ENCODE data around the gene SNX20. TPM values are rescaled to one million over a fixed set of nuclear protein-coding genes. Genes with fewer than 3 reads are reported as not detected.

SNX20 gene
- total RNA-seq, 1 donor from 2014 or later: 34.9 TPM

DNA sequence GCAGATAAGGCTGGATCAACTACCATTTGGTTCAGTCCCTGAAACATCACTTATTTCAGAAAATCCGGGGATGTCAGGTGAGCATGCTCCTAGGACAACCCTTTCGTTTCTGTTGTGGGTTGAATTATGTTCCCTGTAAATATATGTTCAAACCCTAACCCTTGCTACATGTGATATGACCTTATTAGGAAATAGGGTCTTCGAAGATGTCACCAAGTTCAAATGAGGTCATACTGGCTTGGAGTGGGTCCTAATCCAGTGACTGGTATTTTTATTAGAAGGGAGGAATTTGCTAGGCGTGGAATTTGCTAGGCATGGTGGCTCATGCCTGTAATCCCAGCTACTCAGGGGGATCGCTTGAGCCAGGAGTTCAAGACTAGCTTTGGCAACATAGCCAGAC is 21.3 kb downstream of the SNX20 start:
- Mint-ChIP-seq H3K27me3 (ENCODE audit: low read depth) (no peaks in the 10 kb centered on the region), H3K9me3 (peaks cover 5% of the 10 kb centered on the region)

GRCh38 chr16:50657241-50657640 is 23.9 kb downstream of the SNX20 start:
- Mint-ChIP-seq H3K27ac (no peak overlapping the region), H3K27me3 (ENCODE audit: low read depth) (no peaks in the 10 kb centered on the region), H3K4me3 (ENCODE audit: low read depth) (no peak overlapping the region), H3K36me3 (ENCODE audit: low read depth) (peaks cover 2% of the 10 kb centered on the region), H3K4me1 (ENCODE audit: low read depth) (no peaks in the 10 kb centered on the region), H3K9me3 (peaks cover 2% of the 10 kb centered on the region)
- intact Hi-C loops (cut with micrococcal nuclease): no loop called here
- DNase-seq (ENCODE audit: low spot score): no peak

More for the DNA sequence above, 21.3 kb downstream of the SNX20 start:
- peaks cover 1% of the 10 kb centered on the region for H3K4me1 Mint-ChIP-seq (ENCODE audit: low read depth)
- intact Hi-C loops (cut with micrococcal nuclease): no loop called here
- no peak overlapping the region for H3K4me3 Mint-ChIP-seq (ENCODE audit: low read depth)
- peaks cover 4% of the 10 kb centered on the region for H3K36me3 Mint-ChIP-seq (ENCODE audit: low read depth)
- H3K27ac Mint-ChIP-seq: no peak overlapping the region
- DNase-seq (ENCODE audit: low spot score): no peak

- Mint-ChIP-seq H3K27me3 (ENCODE audit: low read depth) (no peaks in the 10 kb centered on the region), H3K4me1 (ENCODE audit: low read depth) (no peaks in the 10 kb centered on the region), H3K36me3 (ENCODE audit: low read depth) (no peaks in the 10 kb centered on the region), H3K27ac (no peak overlapping the region), H3K9me3 (peaks cover 5% of the 10 kb centered on the region), H3K4me3 (ENCODE audit: low read depth) (no peak overlapping the region)
- no peak for DNase-seq (ENCODE audit: low spot score)
- intact Hi-C loops (cut with micrococcal nuclease): no loop called here
Measured at GRCh38 chr16:50655558-50656055, 25.5 kb downstream of the SNX20 start.

- no peaks in the 10 kb centered on the region for H3K27me3 Mint-ChIP-seq (ENCODE audit: low read depth)
- peaks cover 5% of the 10 kb centered on the region for H3K9me3 Mint-ChIP-seq
- H3K4me1 Mint-ChIP-seq (ENCODE audit: low read depth): no peaks in the 10 kb centered on the region
- intact Hi-C loops (cut with micrococcal nuclease): no loop called here
- DNase-seq (ENCODE audit: low spot score): no peak
- H3K27ac Mint-ChIP-seq: no peak overlapping the region
- no peaks in the 10 kb centered on the region for H3K36me3 Mint-ChIP-seq (ENCODE audit: low read depth)
- no peak overlapping the region for H3K4me3 Mint-ChIP-seq (ENCODE audit: low read depth)
Measured at GRCh38 chr16:50653633-50654519, 27.2 kb downstream of the SNX20 start.

DNA sequence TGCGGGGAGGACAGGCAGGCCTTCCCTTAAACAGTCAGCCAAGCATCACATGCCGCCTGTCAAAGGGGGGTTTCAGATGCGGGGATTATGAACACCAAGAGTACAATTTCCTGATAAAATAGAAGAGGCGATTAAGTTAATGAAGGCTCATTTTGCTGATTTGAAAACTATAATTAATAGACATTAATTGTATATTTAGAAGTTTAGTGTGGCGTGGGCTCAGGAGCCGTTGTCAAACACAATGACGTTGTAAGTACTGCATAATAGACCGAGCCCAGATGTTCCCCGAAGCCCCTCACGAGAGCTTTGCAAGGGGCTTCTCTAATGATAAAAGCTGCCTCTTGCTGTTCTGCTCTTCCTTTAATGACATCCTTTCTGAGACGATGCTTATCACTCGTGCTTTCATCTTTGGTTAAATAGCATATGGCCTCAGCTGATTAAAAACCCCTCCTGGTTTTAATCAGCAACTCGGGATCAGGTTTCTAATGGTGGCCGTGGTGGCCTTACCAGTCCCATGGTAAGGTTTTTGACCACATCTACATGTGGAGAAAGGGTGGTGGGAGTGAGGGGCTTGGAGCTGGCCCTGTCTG is 28.2 kb downstream of the SNX20 start:
- no peak for DNase-seq (ENCODE audit: low spot score)
- H3K9me3 Mint-ChIP-seq: peaks cover 5% of the 10 kb centered on the region
- H3K4me3 Mint-ChIP-seq (ENCODE audit: low read depth): no peak overlapping the region
- no peaks in the 10 kb centered on the region for H3K27me3 Mint-ChIP-seq (ENCODE audit: low read depth)
- intact Hi-C loops (cut with micrococcal nuclease): no loop called here
- no peaks in the 10 kb centered on the region for H3K36me3 Mint-ChIP-seq (ENCODE audit: low read depth)
- H3K27ac Mint-ChIP-seq: no peak overlapping the region
- no peaks in the 10 kb centered on the region for H3K4me1 Mint-ChIP-seq (ENCODE audit: low read depth)

GRCh38 chr16:50651835-50652438 is 29.2 kb downstream of the SNX20 start:
- DNase-seq (ENCODE audit: low spot score): no peak
- H3K4me3 Mint-ChIP-seq (ENCODE audit: low read depth): no peak overlapping the region
- intact Hi-C loops (cut with micrococcal nuclease): no loop called here
- H3K27ac Mint-ChIP-seq: no peak overlapping the region
- H3K9me3 Mint-ChIP-seq: peaks cover 5% of the 10 kb centered on the region
- H3K27me3 Mint-ChIP-seq (ENCODE audit: low read depth): no peaks in the 10 kb centered on the region
- H3K4me1 Mint-ChIP-seq (ENCODE audit: low read depth): no peaks in the 10 kb centered on the region
- H3K36me3 Mint-ChIP-seq (ENCODE audit: low read depth): no peaks in the 10 kb centered on the region

GRCh38 chr16:50646345-50646744 is 34.8 kb downstream of the SNX20 start:
- Mint-ChIP-seq H3K4me1 (ENCODE audit: low read depth) (no peaks in the 10 kb centered on the region), H3K36me3 (ENCODE audit: low read depth) (no peaks in the 10 kb centered on the region), H3K9me3 (no peaks in the 10 kb centered on the region), H3K4me3 (ENCODE audit: low read depth) (no peak overlapping the region), H3K27me3 (ENCODE audit: low read depth) (no peaks in the 10 kb centered on the region), H3K27ac (no peak overlapping the region)
- intact Hi-C loops (cut with micrococcal nuclease): no loop called here
- no peak for DNase-seq (ENCODE audit: low spot score)

DNA sequence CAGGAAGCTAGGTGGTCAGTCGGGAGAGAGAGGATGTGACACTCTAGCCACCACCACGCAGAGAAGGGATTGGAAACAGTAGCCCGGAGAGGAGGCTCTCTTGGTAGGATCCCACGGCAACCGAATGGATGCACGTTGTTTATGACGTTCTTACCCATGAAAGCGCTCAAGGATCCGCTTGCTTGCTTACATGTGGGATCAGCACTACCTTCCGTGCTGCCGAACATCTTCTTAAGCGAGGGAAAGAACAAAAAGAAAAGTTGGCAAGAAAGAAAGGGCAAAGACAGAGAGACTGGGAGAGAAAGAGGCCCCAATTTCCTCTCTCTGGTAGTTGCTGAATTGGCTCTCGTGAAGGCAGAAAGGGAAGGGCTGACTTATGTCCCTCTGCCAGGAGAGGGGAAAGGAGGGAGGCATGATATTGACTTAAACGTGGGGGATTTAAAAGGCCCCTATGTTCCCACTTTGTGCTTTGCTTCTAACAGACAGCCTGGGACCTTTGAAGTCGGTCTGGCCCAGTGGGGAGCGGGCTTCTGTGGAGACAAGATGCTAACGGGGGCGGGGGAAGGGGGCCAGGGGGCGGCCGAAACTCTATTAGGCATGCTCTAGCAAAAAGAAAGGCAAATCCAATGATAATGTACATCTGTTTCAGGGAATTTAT is 35.4 kb downstream of the SNX20 start:
- Mint-ChIP-seq H3K4me1 (ENCODE audit: low read depth) (no peaks in the 10 kb centered on the region), H3K4me3 (ENCODE audit: low read depth) (no peak overlapping the region), H3K36me3 (ENCODE audit: low read depth) (no peaks in the 10 kb centered on the region), H3K27me3 (ENCODE audit: low read depth) (no peaks in the 10 kb centered on the region), H3K27ac (no peak overlapping the region), H3K9me3 (no peaks in the 10 kb centered on the region)
- no peak for DNase-seq (ENCODE audit: low spot score)
- intact Hi-C loops (cut with micrococcal nuclease): no loop called here

- H3K27me3 Mint-ChIP-seq (ENCODE audit: low read depth): no peaks in the 10 kb centered on the region
- no peaks in the 10 kb centered on the region for H3K4me1 Mint-ChIP-seq (ENCODE audit: low read depth)
- no peaks in the 10 kb centered on the region for H3K9me3 Mint-ChIP-seq
- intact Hi-C loops (cut with micrococcal nuclease): no loop called here
- no peaks in the 10 kb centered on the region for H3K36me3 Mint-ChIP-seq (ENCODE audit: low read depth)
- no peak overlapping the region for H3K4me3 Mint-ChIP-seq (ENCODE audit: low read depth)
- no peak for DNase-seq (ENCODE audit: low spot score)
- no peak overlapping the region for H3K27ac Mint-ChIP-seq
Measured at GRCh38 chr16:50644729-50645128, 36.4 kb downstream of the SNX20 start.

DNA sequence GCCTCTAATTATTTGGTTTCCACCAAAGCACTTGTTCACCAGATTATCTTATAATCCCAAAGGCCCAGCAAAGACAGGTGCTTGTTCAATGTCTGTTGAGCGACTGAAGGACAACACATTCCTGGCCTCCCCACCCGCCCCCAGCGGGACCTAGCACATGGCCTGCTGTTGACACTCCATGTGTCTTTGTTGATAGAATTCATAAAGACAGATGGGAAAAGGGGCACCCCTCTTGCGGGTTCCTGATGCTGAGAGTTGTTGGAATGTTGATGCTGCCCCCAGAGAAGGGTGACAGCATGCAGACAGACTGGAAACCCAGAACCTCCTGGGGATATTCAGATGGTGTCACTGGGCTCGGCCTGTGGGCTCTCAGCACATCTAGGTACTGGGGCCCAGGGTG is 36.9 kb downstream of the SNX20 start:
- Mint-ChIP-seq H3K27ac (no peak overlapping the region), H3K4me3 (ENCODE audit: low read depth) (no peak overlapping the region), H3K9me3 (no peaks in the 10 kb centered on the region), H3K4me1 (ENCODE audit: low read depth) (no peaks in the 10 kb centered on the region), H3K27me3 (ENCODE audit: low read depth) (no peaks in the 10 kb centered on the region), H3K36me3 (ENCODE audit: low read depth) (no peaks in the 10 kb centered on the region)
- no peak for DNase-seq (ENCODE audit: low spot score)
- intact Hi-C loops (cut with micrococcal nuclease): no loop called here

GRCh38 chr16:50643192-50643591 is 37.9 kb downstream of the SNX20 start:
- Mint-ChIP-seq H3K27ac (no peak overlapping the region), H3K36me3 (ENCODE audit: low read depth) (no peaks in the 10 kb centered on the region), H3K4me1 (ENCODE audit: low read depth) (no peaks in the 10 kb centered on the region), H3K9me3 (no peaks in the 10 kb centered on the region), H3K4me3 (ENCODE audit: low read depth) (no peak overlapping the region), H3K27me3 (ENCODE audit: low read depth) (no peaks in the 10 kb centered on the region)
- intact Hi-C loops (cut with micrococcal nuclease): no loop called here
- DNase-seq (ENCODE audit: low spot score): no peak

DNA sequence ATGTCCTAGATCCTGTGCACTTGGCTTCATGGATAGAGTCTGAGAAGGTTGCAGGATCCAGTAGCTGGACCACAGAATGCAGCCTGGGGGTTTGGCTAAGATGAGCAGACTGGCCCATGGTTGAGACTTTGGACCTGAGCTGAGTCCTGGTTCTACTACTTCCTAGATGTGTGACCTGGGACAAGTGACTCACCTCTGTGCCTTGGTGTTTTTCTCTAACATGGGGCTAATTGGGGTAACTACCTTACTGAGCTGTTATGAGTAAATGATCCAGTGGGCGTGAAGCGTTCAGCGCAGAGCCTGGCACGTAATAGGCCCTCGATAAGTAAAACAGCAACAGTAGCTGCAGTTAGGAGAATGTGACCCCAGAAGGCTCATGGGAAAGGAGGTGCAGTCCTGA is 38.8 kb downstream of the SNX20 start:
- H3K9me3 Mint-ChIP-seq: no peaks in the 10 kb centered on the region
- no peak overlapping the region for H3K27ac Mint-ChIP-seq
- intact Hi-C loops (cut with micrococcal nuclease): no loop called here
- DNase-seq (ENCODE audit: low spot score): no peak
- H3K4me1 Mint-ChIP-seq (ENCODE audit: low read depth): no peaks in the 10 kb centered on the region
- H3K36me3 Mint-ChIP-seq (ENCODE audit: low read depth): no peaks in the 10 kb centered on the region
- no peak overlapping the region for H3K4me3 Mint-ChIP-seq (ENCODE audit: low read depth)
- H3K27me3 Mint-ChIP-seq (ENCODE audit: low read depth): no peaks in the 10 kb centered on the region

DNA sequence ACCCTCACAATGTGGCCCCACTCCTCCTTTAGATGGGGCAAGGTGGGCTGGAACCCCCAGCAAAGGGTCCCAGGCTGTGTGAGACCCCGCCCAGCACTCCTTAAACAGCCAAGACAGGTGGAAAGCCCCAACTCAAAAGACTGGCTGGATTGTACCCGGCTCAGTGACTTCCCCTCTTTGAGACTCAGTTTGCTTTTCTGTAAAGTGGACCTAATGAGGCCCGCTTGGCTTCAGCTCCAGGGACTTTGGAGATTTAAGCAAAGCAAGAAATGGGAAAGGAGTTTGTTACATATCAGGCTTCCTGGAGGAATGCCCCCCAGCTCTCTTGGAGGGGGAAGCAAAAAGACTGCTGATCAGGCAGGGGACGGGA is 39.3 kb downstream of the SNX20 start:
- no peak for DNase-seq (ENCODE audit: low spot score)
- Mint-ChIP-seq H3K4me1 (ENCODE audit: low read depth) (no peaks in the 10 kb centered on the region), H3K4me3 (ENCODE audit: low read depth) (no peak overlapping the region), H3K36me3 (ENCODE audit: low read depth) (no peaks in the 10 kb centered on the region), H3K27ac (no peak overlapping the region), H3K27me3 (ENCODE audit: low read depth) (no peaks in the 10 kb centered on the region), H3K9me3 (no peaks in the 10 kb centered on the region)
- intact Hi-C loops (cut with micrococcal nuclease): no loop called here

Data from activated T-helper 2 cell treated with anti-CD3 and anti-CD28 coated beads, Interferon-gamma antibody, Interleukin-2, Interleukin-4, amounts not matched to agents 10 μg/mL and 5 μg/mL and 100 μg/mL, durations not matched to agents 14 hours and 24 hours and 36 hours (primary cell).